Thoracic aorta (tissue), 2 donors: Measurements from ENCODE around the gene RENBP. TPM values are rescaled to one million over a fixed set of nuclear protein-coding genes. Genes with fewer than 3 reads are reported as not detected.

ENCODE experiments used
- ATAC-seq: fragments of 150-250 bp; one replicate; pipeline ENCODE4 v1.8.0; 2017; ENCODE audit warnings: low read depth; ENCODE audit not compliant: insufficient number of reproducible peaks, low FRiP score
- DNase-seq: peaks from one replicate; pipeline ENCODE4 v3.0.0-alpha.2; 2020; ENCODE audit warnings: low spot score
- H3K27ac ChIP-seq, 2 donors: fragments of 200-600 bp; sonication (generic); 1 replicate in 1 of 2; 2 replicates in 1 of 2; pipeline ENCODE4 v1.5.1; 2016; ENCODE audit warnings: mild to moderate bottlenecking in 2 of 2, moderate library complexity in 2 of 2
- H3K27me3 ChIP-seq: fragments of 200-600 bp; sonication (generic); replicated peaks from 2 replicates; pipeline ENCODE4 v1.6.0; 2016; ENCODE audit warnings: mild to moderate bottlenecking; ENCODE audit not compliant: insufficient read depth
- H3K36me3 ChIP-seq: fragments of 200-600 bp; sonication (generic); one replicate; pipeline ENCODE4 v1.5.1; 2016
- H3K4me1 ChIP-seq, 2 donors: fragments of 200-600 bp; sonication (generic); 1 replicate in 1 of 2; 2 replicates in 1 of 2; pipeline versions ENCODE4 v1.5.1 to v1.6.0; 2016; ENCODE audit warnings: low read depth in 2 of 2, mild to moderate bottlenecking in 1 of 2; ENCODE audit not compliant: control insufficient read depth in 1 of 2
- H3K4me3 ChIP-seq: fragments of 200-600 bp; sonication (generic); 2 replicates; pipeline ENCODE4 v1.5.1; 2016; ENCODE audit warnings: mild to moderate bottlenecking
- H3K9me3 ChIP-seq: fragments of 200-600 bp; sonication (generic); 2 replicates; pipeline ENCODE4 v1.5.1; 2016
- CTCF ChIP-seq: fragments of 200-600 bp; sonication (generic); IDR thresholded peaks from one replicate; pipeline ENCODE4 v1.5.1; 2019; ENCODE audit warnings: antibody characterized with exemption
- total RNA-seq, 2 donors: library from RNA; depleted of rRNA; stranded (reverse); fragments of >200 nt; gene quantifications; one replicate each; pipeline versions ENCODE4 v1.1.0 to v1.2.3, GENCODE V29; 2016

RENBP gene
- total RNA-seq, 2 donors from 2014 or later, result 11.2 to 21.4 TPM

GRCh38 chrX:153948847-153949805 lies 4.7 kb upstream of the RENBP start:
- DNase-seq (no peak), ATAC-seq (no peak)
- no peak overlapping the region for H3K27ac ChIP-seq
- H3K36me3 ChIP-seq, result peaks cover 12% of the 10 kb centered on the region
- H3K4me1 ChIP-seq, result peaks cover 0 to 15% of the 10 kb centered on the region in 2 donors
- H3K9me3 ChIP-seq, result no peaks in the 10 kb centered on the region
- H3K27me3 ChIP-seq, result no peaks in the 10 kb centered on the region
- H3K4me3 ChIP-seq, result no peak overlapping the region
- no peak for TF ChIP-seq CTCF

GRCh38 chrX:153948002-153948466 lies 3.6 kb upstream of the RENBP start:
- no peak for ATAC-seq
- peaks cover 0 to 12% of the 10 kb centered on the region in 2 donors for H3K4me1 ChIP-seq

GRCh38 chrX:153947009-153947769 lies 2.7 kb upstream of the RENBP start:
- Histone ChIP-seq H3K27me3 (no peaks in the 10 kb centered on the region), H3K9me3 (no peaks in the 10 kb centered on the region), H3K4me3 (no peak overlapping the region), H3K36me3 (peaks cover 12% of the 10 kb centered on the region), H3K27ac (no peak overlapping the region), H3K4me1 (peaks cover 0 to 4% of the 10 kb centered on the region in 2 donors)
- TF ChIP-seq CTCF, result peak; percentile 67
- no peak for ATAC-seq
- DNase-seq, result no peak

More at GRCh38 chrX:153948002-153948466, 3.6 kb upstream of the RENBP start:
- Histone ChIP-seq H3K4me3 (no peak overlapping the region), H3K36me3 (peaks cover 12% of the 10 kb centered on the region), H3K27me3 (no peaks in the 10 kb centered on the region), H3K27ac (no peak overlapping the region), H3K9me3 (no peaks in the 10 kb centered on the region)
- no peak for DNase-seq
- TF ChIP-seq CTCF, result no peak

GRCh38 chrX:153945956-153946943 lies 1.8 kb upstream of the RENBP start:
- no peak overlapping the region for H3K4me3 ChIP-seq
- ATAC-seq, result no peak
- peaks cover 10% of the 10 kb centered on the region for H3K36me3 ChIP-seq
- TF ChIP-seq CTCF, result no peak
- DNase-seq, result no peak
- H3K4me1 ChIP-seq, result no peaks in the 10 kb centered on the region
- H3K9me3 ChIP-seq, result no peaks in the 10 kb centered on the region
- no peak overlapping the region for H3K27ac ChIP-seq
- no peaks in the 10 kb centered on the region for H3K27me3 ChIP-seq
